Stimulated activated CD8-positive, alpha-beta memory T cell treated with anti-CD3 and anti-CD28 coated beads, Interleukin-4, amount 100 ng/mL, for 1 hour (primary cell): ENCODE results near the gene PDZD7.

Experiments used
- DNase-seq, 2 donors: peaks; one replicate each; pipeline ENCODE4 v3.0.0-alpha.2; 2020; ENCODE audit warnings: low read depth in 2 of 2, low spot score in 1 of 2

The PDZD7 gene

DNA sequence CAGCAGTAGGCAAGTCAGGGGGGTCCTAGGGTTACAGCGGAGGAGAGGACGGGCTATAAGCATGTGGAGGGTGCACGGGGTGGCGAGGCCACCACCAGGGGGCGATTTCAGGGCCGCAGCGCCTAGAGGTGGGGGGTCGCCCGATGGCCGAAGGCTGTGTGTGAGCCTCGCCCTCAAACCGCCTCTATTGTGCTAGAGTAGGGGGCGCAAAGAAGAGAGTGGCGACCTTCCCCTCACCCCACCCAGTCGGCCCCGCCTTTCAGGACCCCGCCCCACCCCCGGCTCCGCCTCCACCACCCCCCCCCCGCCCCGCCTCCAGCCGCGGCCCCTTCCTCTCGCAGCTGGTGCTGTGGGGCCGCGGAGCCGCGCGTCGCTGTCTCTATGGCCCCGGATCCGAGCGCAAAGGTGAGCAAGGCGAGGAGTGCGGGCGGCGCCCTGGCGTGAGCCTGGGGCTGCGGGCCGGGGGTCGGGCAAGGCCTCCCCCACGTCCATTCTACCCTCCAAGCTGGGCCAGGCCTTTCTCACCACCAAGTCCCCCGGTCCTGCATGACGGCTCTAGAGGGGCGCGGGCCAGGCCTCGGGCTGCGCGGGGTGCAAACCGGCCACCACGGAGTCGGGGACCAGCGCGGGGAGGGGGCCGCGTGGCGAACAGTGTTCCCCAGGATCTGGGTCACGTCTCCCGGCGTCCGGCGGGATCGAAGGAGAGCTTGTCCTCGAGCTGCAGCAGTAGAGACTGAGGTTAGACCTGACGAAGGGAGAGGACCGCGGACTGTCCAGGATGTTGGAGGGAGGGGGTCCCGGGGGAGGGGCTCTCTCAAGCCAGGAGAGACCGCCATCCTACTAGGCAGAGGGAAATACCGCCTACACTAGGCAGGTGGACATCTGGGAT is 61.5 kb downstream of the PDZD7 start, which contains the start of gene SEMA4G:
TSS of gene SEMA4G (plus strand) at position 318 of the 889 bp plus-strand sequence. CDS start 3,409 bp downstream, outside the sequence.
- no peak for DNase-seq

DNA sequence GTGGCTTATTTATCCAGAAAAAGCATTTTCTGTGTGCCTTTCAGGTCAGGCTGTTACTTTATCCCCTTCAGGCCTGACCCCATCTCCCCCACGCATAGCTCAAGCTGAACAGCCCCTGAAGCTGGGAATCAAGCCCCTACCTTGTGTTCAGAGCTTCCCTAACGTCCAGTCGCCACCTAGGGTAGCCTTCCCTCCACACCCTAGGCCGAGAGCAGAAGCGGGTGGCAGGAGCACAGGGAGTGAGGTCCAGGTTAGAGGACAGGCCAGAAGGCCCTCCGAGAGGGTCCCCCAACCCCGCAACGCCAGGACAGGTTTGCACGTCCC is 62.1 kb downstream of the PDZD7 start:
- no peak for DNase-seq

DNA sequence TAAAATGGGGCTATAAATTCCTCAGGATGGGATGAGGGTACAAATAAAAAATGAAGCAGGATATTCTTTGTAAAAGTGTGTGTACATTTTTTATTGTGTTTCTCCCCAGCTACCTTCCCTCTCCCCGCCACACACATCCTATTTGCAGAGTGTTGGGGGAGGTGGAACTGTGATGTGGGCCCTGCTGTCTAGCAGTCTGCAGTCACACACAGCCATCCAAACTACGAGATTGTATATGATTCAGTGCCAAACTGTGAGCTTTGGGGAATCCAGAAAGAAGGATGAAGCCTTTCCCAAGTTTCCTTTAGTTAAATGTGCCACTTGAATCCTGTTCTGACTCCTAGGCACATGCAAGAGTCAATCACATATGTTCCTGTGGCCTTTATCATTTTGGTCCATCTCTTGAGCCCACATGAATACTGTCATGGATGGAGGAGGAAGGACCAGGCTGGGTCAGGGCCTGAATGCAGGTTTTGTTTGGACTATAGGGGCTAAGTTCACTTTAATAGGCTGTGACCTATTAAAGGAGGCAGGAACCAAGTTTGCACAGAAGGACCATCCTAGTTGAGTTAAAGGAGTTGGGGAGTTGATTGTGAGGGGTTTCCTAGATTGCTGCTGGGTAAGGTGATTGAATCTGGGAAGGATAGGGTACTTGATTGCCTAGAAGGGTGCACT is 62.7 kb downstream of the PDZD7 start:
- DNase-seq, result no peak

DNA sequence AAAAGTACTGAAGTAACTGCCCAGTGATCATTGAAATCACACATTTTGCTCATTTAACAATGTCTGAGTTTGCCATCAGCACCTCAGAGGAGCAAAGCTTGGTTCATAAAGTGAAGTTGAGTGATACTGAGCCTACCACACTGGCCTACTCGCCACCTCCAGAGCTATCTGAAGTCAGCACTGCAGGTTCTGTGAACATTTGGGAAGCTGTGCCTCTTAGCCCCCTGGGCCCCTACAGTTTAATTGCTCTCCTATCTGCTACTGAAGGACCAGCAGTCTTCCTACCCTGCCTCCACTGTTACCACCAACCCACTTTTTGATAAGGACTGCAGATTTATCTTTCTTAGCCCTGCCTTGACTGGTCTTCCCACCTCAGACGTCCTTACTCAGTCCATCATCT is 63.6 kb downstream of the PDZD7 start:
- DNase-seq, result no peak

DNA sequence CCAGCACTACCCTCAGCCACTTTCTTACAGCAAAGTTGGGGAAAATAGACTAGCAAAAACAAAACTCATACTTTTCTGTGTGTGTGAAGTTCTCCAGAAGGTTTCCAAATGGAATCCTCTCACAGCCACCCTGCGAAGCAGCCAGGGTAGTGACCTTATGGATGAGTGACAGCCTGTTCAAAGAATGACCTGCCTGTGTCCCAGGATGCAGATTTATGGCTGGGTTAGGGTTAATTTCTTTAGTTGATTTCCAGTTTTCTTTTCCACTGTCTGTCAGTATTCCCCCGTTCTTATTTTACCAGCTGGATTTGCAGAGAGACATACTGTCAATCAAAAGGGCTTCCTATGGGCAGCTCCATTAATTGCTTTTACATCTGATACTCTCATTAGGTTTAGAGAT is 64.0 kb downstream of the PDZD7 start:
- DNase-seq, result no peak

DNA sequence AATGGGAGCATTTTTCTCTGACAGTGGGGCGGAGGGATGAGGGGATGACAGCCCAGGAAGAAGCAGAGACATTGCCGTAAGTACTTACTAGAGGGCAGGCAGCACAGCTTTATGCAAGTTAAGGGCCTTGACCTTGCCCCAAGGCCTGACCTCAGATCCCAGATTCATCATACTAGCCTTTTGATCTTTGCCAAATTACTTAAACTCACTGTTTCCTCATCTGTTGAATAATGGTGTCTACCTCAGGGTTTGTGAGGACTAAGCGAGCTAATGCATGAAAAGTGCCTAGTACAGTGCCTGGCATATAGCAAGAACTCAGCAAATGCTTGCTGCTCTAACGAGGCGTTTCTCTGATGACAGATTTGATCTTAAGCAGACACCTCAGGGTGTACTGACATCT is 65.1 kb downstream of the PDZD7 start:
- no peak for DNase-seq

DNA sequence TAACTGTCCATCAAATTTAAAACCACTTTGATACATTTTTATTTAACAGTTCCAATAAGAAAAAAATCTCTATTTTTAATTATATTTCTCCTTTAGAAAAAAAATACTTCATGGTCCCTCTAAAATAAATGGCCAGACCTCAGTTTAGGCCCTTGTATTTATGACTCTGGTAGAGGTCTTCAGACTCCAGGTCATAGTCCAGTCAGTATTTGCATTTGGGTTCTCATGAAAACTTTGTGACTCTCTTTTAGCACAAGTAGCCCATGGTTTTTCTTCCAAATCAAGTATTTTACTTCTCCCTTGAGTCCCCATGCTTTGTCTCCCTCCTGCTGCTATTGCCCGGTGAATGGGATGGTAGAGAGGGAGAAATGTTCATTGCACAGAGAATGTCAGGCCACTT is 67.1 kb downstream of the PDZD7 start:
- no peak for DNase-seq

DNA sequence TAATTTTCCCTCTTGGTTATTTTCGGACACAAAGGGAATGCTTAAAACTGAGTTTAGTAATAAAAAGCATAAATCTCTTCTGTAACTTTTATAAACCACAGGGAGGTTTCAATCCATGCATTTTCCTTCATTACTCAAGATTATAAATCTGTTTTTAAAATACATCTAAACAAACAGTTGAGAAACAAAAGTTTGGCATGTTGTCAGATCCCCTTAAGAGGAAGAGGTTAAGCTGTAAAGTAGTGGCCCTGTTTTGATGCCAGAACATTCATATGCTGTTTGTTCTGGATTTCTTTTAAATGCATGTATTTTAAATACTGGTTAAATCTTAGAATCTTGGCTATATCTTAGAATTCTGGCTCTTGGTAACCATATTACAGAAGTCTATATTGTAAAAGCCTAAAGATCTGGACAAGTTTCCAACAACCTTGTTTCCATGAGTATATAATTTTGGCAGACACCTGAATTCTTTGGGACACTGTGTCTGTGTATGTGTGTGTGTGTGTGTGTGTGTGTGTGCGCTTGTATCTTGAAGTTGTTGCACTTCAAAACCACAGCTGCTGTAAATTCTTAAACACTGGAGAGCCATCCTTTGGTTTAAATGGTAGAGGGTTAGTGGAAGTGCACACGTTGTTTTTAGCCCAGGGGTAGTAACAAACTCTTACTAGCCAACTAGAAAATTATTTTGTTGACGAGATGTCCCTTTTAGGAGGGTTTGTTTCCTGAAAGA is 68.4 kb downstream of the PDZD7 start:
- DNase-seq, result no peak

DNA sequence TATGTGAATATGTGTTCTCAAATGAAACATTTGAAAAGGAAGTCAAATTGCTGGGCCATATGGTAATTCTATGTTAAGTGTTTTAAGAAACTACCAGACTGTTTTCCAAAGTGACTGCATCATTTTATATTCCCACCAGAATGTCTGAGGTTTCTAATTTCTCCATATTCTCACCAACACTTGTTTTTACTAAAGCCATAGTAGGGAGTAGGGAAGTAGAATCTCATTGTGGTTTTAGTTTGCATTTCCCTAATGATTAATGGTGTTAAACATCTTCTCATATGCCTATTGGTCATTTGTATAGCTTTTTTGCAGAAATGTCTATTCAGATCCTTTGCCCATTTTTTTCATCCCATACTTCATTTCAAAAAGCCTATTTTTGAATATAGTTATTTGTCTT is 70.7 kb downstream of the PDZD7 start:
- DNase-seq, result no peak
